NCI-H2107 (cell line): Measurements from ENCODE around the gene FFAR2.
"Not testable (repeated sequence)": the region's sequence is repeated elsewhere in the genome, so short reads cannot be mapped to it uniquely, and the experiment has no call there.

ENCODE experiments used
- DNase-seq: peaks from one replicate; lab custom pipeline; 2025; lab: John Stamatoyannopoulos, UW

The FFAR2 gene

DNA sequence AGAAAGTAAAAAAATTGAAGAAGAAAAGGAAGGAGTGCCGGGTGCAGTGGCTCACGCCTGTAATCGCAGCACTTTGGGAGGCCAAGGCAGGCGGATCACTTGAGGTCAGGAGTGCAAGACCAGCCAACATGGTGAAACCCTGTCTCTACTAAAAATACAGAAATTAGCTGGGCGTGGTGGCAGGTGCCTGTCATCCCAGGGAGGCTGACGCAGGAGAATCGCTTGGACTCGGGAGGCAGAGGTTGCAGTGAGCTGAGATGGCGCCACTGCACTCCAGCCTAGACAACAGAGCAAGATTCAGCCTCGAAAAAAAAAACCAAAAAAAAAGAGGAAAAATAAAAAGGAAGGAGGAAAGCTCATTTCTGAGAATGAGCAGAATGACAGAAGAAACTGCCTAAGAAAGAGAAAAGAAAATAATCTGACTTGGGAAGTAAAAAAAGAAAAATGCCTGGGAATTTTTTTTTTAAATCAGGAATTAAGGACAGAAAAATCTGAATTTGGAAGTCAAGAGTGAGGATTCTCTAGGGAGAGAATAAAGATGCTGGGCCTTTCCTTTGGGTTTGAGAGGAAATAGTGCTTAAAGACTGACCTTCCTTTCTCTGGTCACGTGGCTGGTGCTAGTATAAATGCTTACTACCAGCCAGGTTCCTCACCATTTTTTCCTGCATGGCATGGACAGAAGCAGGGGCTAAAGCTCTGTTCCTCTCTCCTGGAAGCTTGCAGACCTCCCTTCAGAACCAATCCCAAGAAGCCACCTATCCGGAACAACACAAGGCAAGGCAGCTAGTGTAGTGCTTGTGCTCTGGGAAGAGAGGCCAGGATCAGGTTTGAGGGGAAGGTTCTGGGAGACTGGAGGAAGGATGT, at the start of gene FFAR2:
TSS of gene FFAR2 (plus strand) at position 652 of the 864 bp plus-strand sequence. CDS start 1,458 bp downstream, outside the sequence.
- no peak for DNase-seq

DNA sequence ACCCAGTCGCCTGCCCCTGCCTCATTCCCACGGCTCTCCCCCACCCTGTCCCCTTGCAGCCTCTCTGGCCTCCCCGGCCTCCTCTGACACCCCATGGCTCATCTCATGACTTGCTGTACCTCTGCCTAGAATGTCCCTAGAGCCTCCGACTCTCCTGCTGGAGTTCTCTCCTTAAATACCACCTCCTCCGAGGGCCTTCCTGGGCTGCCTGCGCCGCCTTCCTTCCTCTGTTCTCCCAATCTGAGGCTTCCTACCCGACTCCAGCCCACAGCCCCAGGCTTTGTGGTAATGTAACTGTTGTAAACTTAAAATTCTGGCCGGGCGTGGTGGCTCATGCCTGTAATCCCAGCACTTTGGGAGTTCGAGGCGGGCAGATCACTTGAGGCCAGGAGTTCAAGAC, 49.5 kb upstream of the FFAR2 start:
- DNase-seq: no peak

DNA sequence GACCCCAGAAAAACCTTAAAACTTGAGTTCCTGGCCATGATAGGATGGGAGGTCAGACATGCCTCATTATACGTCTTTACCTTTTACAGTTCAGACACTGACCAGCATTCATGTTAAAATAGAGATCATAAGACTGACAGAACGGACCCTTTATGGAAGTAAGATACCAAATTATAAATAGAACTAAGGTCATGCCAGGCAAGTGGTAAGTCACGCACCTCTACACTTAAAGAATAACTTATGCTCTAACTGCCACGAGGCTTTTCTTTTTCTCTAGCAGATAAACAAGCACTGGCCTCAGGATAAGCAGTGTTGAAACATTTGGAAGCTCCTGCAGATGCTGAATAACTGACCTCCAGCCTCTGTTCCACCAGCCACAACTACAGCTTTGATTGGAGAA, 48.8 kb upstream of the FFAR2 start:
- no peak for DNase-seq

DNA sequence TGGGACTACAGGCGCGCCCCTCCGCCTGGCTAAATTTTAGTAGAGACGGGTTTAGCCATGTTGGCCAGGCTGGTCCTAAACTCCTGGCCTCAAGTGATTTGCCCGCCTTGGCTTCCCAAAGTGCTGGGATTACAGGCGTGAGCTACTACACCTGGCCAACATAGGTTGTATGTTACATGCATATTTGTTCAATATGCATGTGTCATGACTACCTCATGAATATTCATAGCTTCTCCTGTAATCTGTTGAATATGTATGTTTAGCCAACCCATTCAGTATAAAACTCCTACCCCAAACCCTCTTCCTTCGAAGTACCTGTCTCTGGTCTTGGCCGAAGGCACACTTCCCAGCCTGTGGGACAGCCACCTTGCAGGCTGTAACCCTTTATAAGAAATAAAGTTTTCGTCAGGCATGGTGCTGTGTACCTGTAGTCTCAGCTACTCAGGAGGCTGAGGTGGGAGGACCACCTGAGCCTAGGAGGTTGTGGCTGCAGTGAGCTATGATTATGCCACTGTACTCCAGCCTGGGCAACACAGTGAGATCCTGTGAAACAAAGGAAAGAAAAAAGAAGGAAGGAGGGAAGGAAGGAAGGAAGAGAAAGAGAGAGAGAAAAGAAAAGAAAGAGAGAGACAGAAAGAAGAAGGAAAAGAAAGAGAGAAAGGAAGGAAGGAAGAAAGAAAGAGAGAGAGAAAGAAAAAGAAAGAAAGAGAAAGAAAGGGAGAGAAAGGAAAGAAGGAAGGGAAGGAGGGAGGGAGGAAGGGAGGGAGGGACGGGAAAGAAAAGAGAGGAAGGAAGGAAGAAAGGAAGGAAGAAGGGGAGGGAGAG, 47.9 kb upstream of the FFAR2 start:
- DNase-seq: no peak

DNA sequence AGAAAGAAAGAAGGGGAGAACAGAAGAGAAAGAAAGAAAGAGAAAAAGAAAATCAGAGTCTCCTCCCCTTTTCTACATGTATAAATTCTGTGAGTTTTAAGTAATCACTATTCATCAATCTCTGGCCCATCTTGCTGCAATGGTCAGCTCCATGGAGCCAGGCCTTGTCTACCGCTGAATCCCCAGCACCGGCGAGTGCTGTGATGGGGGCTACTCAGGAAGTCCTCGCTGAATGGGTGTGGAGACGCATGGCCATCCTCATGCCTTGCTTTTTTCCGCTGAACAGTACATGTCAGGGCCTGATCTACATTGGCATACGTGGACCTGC, 47.3 kb upstream of the FFAR2 start:
- DNase-seq: no peak

DNA sequence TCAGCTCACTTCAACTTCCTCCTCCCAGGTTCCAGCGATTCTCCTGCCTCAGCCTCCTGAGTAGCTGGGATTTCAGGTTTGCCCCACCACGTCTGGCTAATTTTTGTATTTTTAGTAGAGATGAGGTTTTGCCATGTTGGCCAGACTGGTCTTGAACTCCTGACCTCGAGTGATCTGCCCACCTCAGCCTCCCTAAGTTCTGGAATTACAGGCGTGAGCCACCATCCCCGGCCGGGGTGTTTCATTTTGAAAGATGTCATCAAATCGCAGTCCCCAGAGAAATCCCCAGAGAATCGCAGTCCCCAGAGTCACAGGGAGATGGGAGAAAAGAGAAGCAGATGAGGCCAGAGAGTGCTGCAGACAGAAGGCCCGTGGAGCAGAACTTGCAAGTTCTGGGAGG, 46.6 kb upstream of the FFAR2 start:
- DNase-seq: not testable (repeated sequence)

- no peak for DNase-seq
These were observed 44.8 kb upstream of the FFAR2 start for GRCh38 chr19:35403116-35403760.

DNA sequence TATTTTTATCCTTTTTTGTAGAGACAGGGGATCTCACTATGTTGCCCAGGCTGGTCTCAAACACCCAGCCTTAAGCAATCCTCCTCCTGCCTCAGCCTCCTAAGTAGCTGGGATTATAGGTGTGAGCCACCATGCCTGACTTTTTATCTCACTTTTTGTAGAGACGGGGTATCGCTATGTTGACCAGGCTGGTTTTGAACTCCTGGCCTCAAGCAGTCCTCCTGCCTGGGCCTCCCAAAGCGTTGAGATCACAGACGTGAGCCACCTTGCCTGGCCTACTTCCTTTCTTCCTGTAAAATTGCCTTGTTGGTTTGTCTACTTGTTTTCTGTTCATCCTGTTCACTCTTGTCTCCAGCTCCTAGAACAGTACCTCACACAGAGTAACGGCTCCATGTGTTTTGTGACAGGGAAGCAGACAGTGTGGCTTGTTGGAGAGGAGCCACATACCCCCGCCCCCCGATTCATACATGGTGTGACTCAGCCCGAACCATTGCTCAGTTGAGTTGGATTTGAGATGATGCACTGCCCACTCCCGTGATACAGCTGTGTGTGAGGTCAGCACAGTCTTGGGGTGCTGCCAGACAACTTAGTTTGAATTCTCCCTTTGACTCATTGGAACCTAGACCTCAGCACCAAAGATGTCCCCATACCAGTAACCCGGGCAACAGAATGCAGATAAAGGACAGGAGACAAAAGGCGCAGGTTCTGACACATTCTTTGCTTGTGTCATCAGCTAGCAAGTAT, 43.0 kb upstream of the FFAR2 start:
- DNase-seq: no peak

DNA sequence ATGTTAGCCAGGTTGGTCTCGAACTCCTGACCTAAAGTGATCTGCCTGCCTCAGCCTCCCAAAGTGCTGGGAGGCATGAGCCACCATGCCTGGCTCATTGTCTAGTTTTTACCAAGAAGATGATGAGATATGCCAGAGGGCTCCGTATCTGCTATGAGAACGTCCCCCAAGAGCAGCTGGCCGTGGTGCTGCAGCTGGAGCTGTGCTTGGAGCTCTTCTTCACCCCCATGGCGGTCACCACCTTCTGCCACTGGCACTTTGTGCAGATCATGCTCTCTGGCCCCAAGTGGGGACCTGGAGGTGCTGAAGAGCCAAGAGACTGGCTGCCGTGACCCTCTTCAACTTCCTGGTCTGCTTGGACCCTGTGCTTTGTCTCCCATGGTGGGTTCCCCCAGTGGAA, 40.4 kb upstream of the FFAR2 start:
- DNase-seq: no peak

GRCh38 chr19:35408284-35409171, 39.5 kb upstream of the FFAR2 start:
- DNase-seq: no peak

DNA sequence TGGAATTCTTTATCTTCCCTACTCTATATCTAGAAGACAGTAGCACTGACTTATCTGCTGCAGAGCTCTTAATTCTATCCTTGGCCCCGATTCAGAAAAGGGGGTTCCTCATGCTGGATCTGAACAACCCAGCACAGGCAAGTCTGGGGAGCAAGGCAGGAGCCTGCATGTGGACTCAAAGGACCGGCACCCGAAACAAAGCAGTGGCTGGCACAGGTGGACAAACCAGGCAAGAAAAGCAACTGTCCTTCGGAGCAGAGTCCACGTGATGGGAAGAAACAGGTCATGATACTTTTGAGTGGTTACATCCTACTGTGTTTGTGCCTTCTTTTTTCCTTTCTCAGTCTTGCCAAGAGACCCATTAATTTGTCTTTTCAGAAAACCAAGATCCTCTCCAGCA, 38.9 kb upstream of the FFAR2 start:
- no peak for DNase-seq

DNA sequence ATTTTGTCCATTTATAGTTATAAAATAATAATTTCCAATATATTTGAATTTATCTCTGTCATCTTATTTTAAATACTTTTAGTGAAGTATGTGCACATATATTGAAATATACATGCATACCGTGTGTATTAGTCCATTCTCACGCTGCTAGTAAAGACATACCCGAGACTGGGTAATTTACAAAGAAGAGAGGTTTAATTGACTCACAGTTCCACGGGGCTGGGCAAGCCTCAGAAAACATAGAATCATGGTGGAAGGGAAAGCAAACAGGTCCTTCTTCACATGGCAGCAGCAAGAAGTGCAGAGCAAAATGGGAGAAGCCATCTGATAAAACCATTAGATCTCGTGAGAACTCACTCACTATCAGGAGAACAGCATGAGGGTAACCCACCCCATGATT, 37.6 kb upstream of the FFAR2 start:
- no peak for DNase-seq

DNA sequence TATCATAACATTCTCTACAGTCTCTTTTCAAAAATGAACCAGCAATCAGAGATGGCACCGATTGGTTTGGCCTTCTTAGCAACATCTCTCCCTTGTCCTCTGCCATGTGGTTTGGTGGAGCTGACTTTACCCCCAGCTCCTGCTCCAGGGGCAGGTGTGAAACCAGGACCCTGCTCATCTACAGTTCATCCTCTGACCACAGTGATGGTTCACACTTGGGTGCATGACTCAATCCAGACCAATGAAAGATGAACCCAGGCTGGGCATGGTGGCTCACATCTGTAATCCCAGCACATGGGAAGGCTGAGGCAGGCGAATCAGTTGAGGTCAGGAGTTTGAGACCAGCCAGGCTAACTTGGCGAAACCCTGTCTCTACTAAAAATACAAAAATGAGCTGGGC, 33.6 kb upstream of the FFAR2 start:
- DNase-seq: no peak

- no peak for DNase-seq
These were observed 31.7 kb upstream of the FFAR2 start for GRCh38 chr19:35416331-35416730.

DNA sequence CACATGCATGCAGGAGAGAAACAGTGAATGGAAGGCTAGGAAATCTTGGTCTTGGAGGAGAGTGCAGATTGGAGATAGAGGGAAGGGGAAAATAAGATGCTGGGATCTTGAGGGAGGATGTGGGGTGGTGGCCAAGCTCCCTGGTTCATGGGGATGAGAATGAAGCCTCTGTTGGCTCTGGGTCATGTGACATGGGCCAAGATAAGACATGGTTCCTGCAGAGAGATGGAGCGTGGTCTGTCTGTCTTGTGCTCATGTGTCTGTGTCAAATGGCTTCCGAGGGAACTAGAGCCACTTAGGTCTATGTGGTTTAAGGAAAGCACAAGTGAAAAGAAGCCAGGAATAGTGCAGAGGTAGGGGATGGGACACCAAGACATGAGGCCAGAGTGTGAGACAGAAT, 30.8 kb upstream of the FFAR2 start:
- DNase-seq: no peak

GRCh38 chr19:35417713-35418534, 30.1 kb upstream of the FFAR2 start:
- no peak for DNase-seq

- DNase-seq: no peak
These were observed 29.0 kb upstream of the FFAR2 start for GRCh38 chr19:35419046-35419445.

- DNase-seq: no peak
These were observed 28.3 kb upstream of the FFAR2 start for GRCh38 chr19:35419805-35420204.

DNA sequence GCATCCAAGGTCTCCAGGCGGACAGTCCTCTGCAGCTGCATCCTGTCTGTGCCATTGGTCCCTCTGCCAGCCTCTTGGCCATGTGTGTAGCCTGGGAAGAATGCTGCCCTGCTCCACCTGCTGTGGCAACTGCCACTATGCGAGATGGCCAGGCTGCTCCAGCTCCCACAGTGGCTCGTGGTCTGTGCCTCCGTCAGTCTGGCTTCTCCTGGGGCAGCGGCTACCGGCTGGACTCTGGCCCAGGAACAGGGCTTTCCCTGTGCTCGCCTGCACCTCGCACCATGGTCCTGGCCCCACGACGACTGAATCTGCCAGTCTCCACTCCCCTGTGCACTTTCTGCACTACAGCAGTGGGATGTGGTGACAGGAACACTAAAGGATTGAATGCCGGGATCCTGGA, 26.7 kb upstream of the FFAR2 start:
- no peak for DNase-seq

- DNase-seq: not testable (repeated sequence)
These were observed 24.7 kb upstream of the FFAR2 start for GRCh38 chr19:35423406-35423805.
